ENCODE results near the gene NFIX.

NFIX gene

DNA sequence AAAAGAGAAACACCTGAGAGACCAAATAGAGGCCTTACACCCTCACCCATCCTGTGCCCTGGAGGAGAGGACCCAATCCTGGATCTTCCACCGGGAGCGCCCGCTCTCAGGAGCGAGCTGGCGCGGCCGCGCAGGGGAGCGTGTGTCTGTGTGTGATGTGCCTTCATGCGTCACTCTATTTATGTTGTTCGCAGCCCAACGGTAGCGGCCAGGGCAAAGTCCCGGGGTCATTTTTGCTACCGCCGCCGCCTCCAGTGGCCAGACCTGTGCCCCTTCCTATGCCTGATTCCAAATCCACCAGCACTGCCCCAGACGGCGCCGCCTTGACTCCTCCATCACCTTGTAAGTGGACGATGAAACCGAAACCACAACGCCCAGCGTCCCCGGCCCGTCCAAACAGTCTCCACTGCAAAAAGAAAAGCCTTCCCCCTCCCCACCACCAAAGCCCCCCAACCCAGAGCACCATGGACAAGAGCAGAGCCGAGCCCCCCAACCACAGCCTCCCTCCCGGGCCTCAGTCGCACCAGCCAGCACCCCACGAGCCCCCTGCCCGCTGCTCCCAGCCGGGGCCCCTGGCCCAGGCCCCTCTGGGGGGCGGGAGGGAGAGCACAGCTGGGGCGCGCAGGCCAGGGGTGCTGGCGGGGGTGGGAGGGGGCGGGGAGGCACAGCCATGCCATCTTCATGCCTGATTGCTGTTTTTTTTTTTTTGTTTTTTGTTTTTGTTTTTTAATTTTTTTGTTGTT, 92.7 kb downstream of the NFIX start:
- H3K4me3 ChIP-seq (ENCODE audit: insufficient read depth, low read depth, low read length): no peak overlapping the region
- H3K9me3 ChIP-seq (ENCODE audit: control insufficient read depth, low read length): no peaks in the 10 kb centered on the region
- no peak overlapping the region for H3K27ac ChIP-seq (ENCODE audit: insufficient read depth, low read depth, low read length, poor library complexity, severe bottlenecking)
- 92 to 95% methylated on average over 36 of the region's 37 CpGs for WGBS, 2 experiments
- H3K36me3 ChIP-seq (ENCODE audit: control insufficient read depth, insufficient read depth, low read length): no peaks in the 10 kb centered on the region
- peaks cover 40% of the 10 kb centered on the region for H3K27me3 ChIP-seq (ENCODE audit: control insufficient read depth, insufficient read depth, low read length, poor library complexity, severe bottlenecking)
- peaks cover 25% of the 10 kb centered on the region for H3K4me1 ChIP-seq (ENCODE audit: control insufficient read depth, insufficient read depth, low read length)

DNA sequence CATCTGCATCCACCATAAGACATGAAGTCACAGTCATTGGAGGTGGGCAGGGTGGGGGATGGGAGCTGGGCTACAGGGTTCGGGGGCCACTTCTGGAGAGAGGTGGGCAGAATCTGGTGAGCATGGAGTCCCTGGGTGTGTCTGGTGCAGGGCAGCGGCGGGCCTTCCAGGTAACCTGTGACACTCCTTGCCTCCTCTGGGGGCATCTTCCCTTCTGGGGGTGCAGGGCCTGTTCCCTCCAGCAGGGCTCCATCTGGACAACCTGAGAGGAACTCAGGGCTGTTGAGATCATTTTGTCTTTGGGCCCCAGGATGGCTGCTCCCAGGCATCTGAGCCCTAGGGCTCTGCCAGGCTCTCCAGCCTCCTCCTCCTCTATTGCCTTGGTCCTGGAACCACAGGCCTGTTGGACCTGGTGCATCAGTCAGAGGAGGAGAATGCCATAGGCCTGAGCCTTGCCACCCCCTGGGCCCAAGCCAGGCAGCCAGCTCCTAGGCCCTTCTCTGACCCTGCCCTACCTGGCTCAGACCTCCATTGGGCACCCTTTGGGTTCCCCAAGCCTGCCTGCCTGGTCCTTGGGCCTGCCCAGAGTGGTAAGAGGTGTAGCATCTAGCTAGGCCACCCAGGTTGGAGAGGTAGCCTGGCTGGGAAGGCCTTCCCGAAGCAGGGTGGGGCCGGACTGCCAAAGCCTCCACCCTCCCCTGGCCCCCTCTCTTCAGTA, 94.0 kb downstream of the NFIX start:
- Histone ChIP-seq H3K27me3 (ENCODE audit: control insufficient read depth, insufficient read depth, low read length, poor library complexity, severe bottlenecking) (peaks cover 49% of the 10 kb centered on the region), H3K36me3 (ENCODE audit: control insufficient read depth, insufficient read depth, low read length) (no peaks in the 10 kb centered on the region), H3K9me3 (ENCODE audit: control insufficient read depth, low read length) (no peaks in the 10 kb centered on the region), H3K27ac (ENCODE audit: insufficient read depth, low read depth, low read length, poor library complexity, severe bottlenecking) (no peak overlapping the region), H3K4me3 (ENCODE audit: insufficient read depth, low read depth, low read length) (no peak overlapping the region), H3K4me1 (ENCODE audit: control insufficient read depth, insufficient read depth, low read length) (peaks cover 24% of the 10 kb centered on the region)
- WGBS, 2 experiments: 78 to 84% methylated on average over 5 of the region's 5 CpGs

DNA sequence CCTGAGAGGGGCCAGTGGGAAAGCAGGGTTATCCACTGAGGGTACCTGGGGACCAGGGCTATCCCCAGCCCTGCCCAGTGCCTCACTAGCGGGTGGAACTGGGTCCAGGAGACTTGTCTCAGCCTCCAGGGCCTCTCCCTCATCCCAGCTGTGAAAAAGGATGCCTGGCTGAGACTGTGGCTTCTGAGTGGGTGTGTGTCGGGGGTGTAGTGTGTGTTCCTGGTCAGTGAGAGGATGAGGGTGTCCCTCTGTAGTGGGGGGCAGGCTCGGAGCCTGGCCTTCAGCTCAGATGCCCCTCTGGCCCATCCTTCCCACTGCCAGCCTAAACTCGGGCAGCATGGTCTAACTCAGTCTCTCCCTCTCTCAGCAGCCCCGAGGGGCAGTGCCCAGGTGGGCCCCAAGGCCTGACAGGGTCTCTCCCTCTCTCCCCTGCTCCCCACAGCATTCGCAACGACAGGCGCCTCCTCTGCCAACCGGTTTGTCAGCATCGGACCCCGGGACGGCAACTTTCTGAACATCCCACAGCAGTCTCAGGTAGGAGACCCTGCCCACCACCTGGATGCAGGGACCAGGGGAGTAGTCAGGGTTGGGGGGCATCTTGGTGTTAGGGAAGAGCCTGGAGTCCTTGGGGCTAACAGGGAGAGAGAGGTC, 94.7 kb downstream of the NFIX start:
- no peaks in the 10 kb centered on the region for H3K36me3 ChIP-seq (ENCODE audit: control insufficient read depth, insufficient read depth, low read length)
- WGBS, 2 experiments: 90 to 92% methylated on average over 12 of the region's 12 CpGs
- no peaks in the 10 kb centered on the region for H3K9me3 ChIP-seq (ENCODE audit: control insufficient read depth, low read length)
- peaks cover 55% of the 10 kb centered on the region for H3K27me3 ChIP-seq (ENCODE audit: control insufficient read depth, insufficient read depth, low read length, poor library complexity, severe bottlenecking)
- no peak overlapping the region for H3K27ac ChIP-seq (ENCODE audit: insufficient read depth, low read depth, low read length, poor library complexity, severe bottlenecking)
- H3K4me3 ChIP-seq (ENCODE audit: insufficient read depth, low read depth, low read length): no peak overlapping the region
- H3K4me1 ChIP-seq (ENCODE audit: control insufficient read depth, insufficient read depth, low read length): peaks cover 30% of the 10 kb centered on the region

DNA sequence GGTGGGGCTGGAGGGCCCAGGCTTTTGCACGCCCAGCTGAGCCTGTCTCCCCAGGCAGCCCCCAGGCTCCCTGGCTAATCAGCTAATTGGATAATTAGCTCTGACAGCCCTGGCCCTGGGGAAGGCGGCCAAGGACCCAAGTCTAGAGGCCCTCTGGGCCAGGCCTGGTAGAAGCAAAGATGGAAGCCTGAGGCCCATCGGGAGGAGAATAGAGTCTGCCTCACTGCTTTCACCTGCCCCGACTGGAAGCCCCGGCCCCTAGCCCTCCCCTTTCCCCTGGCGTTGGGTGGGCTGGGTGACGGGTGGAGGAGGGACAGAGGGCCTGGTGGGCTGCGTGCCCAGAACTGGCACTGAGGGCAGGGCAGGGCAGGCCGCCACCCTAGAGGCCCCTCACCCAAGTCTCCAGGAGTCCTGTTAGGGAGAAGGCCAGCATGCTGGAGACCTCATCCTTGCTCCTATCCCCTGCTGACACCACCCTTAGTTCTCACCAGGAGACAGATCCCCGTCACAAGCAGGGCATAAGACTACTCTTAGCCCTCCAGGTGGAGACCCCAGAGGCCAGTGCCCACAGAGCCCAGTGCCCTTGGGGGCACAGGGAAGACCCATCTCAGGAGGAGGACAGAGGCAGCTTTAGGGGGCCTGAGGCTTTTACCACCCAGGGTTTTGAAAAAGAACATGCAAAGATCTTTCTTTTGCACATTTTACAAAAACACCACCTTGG, 95.4 kb downstream of the NFIX start:
- H3K27me3 ChIP-seq (ENCODE audit: control insufficient read depth, insufficient read depth, low read length, poor library complexity, severe bottlenecking): peaks cover 62% of the 10 kb centered on the region
- peaks cover 36% of the 10 kb centered on the region for H3K4me1 ChIP-seq (ENCODE audit: control insufficient read depth, insufficient read depth, low read length)
- no peak overlapping the region for H3K4me3 ChIP-seq (ENCODE audit: insufficient read depth, low read depth, low read length)
- H3K27ac ChIP-seq (ENCODE audit: insufficient read depth, low read depth, low read length, poor library complexity, severe bottlenecking): no peak overlapping the region
- no peaks in the 10 kb centered on the region for H3K36me3 ChIP-seq (ENCODE audit: control insufficient read depth, insufficient read depth, low read length)
- WGBS, 2 experiments: 86 to 88% methylated on average over 10 of the region's 10 CpGs
- no peaks in the 10 kb centered on the region for H3K9me3 ChIP-seq (ENCODE audit: control insufficient read depth, low read length)

DNA sequence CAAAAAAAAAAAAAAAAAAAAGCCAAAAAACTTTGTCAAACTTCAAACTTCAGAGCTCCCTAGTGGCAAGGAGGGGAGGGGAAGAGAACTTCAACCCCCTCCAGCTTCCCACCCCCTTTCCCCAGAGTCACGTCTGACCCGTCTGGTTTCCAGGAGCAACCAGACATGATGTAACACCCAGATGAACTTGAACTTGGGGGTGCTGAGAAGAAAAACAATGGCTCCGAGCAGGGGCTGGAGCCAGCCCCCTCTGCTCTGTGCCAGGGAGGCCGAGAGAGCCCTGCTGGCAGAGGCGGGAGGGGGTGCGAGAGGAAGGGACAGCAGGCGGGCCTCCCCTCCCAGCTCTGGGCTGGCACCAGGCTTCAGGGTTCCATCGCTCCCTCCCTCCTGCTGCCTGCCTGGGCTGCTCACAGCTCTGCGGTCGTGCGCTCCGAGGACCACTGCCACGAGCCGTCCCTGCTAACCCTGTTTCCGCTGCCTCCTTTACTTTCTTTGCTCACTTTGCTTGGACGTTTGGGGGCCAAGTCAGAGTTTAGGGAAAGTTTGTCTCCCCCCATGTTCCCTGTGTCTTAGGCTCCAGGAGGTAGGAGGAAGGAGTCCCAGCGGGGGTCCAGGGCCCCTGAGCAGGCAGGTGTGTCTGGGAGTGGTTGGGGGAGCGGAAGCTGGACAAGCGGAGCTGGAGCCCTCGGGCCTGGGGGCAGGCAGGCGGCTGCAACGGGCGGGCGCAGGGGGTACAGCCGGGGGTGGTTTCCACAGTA, 96.3 kb downstream of the NFIX start:
- H3K27ac ChIP-seq (ENCODE audit: insufficient read depth, low read depth, low read length, poor library complexity, severe bottlenecking): no peak overlapping the region

DNA sequence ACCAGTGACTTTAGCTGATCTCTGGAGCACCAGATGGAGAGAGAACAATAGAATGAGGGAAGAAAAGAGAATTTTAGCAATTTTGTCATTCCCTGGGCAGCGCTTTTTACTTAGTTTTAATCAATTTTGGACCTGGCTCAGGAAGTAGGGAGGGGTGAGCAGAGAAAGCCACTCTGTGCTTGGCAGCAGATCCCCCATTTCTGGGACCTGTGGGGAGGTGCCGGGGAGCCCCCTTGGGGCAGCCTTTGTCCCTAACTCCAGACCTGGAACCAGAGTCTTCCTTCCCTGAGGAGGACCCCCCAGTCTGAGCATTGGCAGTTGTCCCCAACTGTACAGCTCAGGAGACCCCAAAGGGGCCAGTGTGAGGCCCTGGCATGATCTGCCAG, 96.9 kb downstream of the NFIX start:
- H3K4me1 ChIP-seq (ENCODE audit: control insufficient read depth, insufficient read depth, low read length): peaks cover 32% of the 10 kb centered on the region
- WGBS, 2 experiments: 79 to 88% methylated on average over 2 of the region's 2 CpGs
- H3K36me3 ChIP-seq (ENCODE audit: control insufficient read depth, insufficient read depth, low read length): no peaks in the 10 kb centered on the region
- H3K9me3 ChIP-seq (ENCODE audit: control insufficient read depth, low read length): no peaks in the 10 kb centered on the region
- H3K27ac ChIP-seq (ENCODE audit: insufficient read depth, low read depth, low read length, poor library complexity, severe bottlenecking): no peak overlapping the region
- peaks cover 73% of the 10 kb centered on the region for H3K27me3 ChIP-seq (ENCODE audit: control insufficient read depth, insufficient read depth, low read length, poor library complexity, severe bottlenecking)
- H3K4me3 ChIP-seq (ENCODE audit: insufficient read depth, low read depth, low read length): no peak overlapping the region

More for the DNA sequence above, 96.3 kb downstream of the NFIX start:
- WGBS, 2 experiments: 26 to 29% methylated on average over 25 of the region's 25 CpGs
- H3K27me3 ChIP-seq (ENCODE audit: control insufficient read depth, insufficient read depth, low read length, poor library complexity, severe bottlenecking): peaks cover 71% of the 10 kb centered on the region
- peaks cover 32% of the 10 kb centered on the region for H3K4me1 ChIP-seq (ENCODE audit: control insufficient read depth, insufficient read depth, low read length)
- H3K9me3 ChIP-seq (ENCODE audit: control insufficient read depth, low read length): no peaks in the 10 kb centered on the region
- H3K4me3 ChIP-seq (ENCODE audit: insufficient read depth, low read depth, low read length): no peak overlapping the region
- H3K36me3 ChIP-seq (ENCODE audit: control insufficient read depth, insufficient read depth, low read length): no peaks in the 10 kb centered on the region

DNA sequence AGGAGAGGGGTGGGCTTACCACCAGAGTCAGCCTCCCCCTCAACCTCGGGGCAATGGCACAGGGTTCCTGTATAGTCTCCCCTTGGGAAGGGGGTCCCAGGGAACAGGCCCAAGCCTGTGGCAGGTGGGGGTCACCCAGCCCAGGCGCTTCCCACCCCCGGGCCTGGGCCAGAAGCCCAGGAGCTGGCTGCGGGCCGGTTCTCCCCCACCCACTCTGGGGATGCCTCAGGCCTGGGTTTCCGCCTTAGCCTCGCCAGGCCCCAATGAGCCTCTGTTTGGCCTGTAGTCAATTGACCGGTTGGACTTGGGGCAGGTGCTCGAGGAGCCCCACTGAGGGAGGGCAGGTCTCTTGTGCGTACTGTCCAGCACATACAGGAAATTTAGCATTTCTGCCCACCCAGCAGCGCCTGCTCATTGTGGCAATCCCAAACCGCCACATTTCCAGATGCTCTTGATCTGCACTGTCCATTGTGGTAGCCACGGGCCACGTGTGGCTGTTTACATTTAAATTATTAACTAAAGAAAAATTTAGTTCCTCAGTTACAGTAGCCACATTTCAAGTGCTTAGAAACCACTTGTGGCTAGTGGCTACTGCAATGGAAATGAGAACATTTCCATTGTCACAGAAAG, 97.4 kb downstream of the NFIX start:
- Histone ChIP-seq H3K27ac (ENCODE audit: insufficient read depth, low read depth, low read length, poor library complexity, severe bottlenecking) (no peak overlapping the region), H3K4me1 (ENCODE audit: control insufficient read depth, insufficient read depth, low read length) (peaks cover 32% of the 10 kb centered on the region), H3K36me3 (ENCODE audit: control insufficient read depth, insufficient read depth, low read length) (no peaks in the 10 kb centered on the region), H3K9me3 (ENCODE audit: control insufficient read depth, low read length) (no peaks in the 10 kb centered on the region), H3K27me3 (ENCODE audit: control insufficient read depth, insufficient read depth, low read length, poor library complexity, severe bottlenecking) (peaks cover 79% of the 10 kb centered on the region), H3K4me3 (ENCODE audit: insufficient read depth, low read depth, low read length) (no peak overlapping the region)
- WGBS, 2 experiments: 93% methylated on average over 14 of the region's 14 CpGs

DNA sequence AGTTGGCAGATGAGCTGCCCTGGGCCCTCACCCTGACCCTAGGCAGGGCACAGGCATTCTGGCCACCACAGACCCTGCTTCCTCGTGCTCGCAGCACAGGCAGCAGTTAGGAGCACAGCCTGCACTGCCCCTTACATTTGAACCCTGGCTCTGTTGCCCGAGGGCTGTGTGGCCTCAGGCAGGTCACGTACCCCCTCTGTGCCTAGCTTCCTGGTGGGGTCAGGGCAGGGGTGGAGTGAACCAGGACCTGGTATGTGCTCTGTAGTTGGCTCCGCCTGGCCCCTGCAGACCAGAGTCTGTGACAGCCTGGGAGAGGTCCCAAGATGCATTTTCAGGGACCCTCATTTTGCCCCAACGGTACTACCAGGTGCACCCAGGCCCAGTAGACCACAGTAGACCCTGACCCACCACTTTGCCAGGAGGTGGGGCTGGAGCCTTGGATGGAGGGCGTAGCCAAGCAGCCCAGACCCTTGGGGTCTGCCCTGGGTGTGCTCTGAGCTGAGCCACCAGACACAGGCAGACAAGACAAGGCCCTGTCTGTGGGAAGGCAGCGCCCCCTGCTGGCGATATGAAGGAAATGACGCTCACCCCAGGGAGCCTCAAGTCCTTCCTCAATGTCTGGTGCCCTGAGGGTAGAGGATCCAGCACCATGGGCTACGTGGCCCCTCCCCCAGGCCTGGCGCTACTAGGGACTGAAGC, 98.3 kb downstream of the NFIX start:
- H3K4me1 ChIP-seq (ENCODE audit: control insufficient read depth, insufficient read depth, low read length): peaks cover 32% of the 10 kb centered on the region
- no peaks in the 10 kb centered on the region for H3K9me3 ChIP-seq (ENCODE audit: control insufficient read depth, low read length)
- no peaks in the 10 kb centered on the region for H3K36me3 ChIP-seq (ENCODE audit: control insufficient read depth, insufficient read depth, low read length)
- no peak overlapping the region for H3K27ac ChIP-seq (ENCODE audit: insufficient read depth, low read depth, low read length, poor library complexity, severe bottlenecking)
- peaks cover 87% of the 10 kb centered on the region for H3K27me3 ChIP-seq (ENCODE audit: control insufficient read depth, insufficient read depth, low read length, poor library complexity, severe bottlenecking)
- WGBS, 2 experiments: 43 to 44% methylated on average over 12 of the region's 12 CpGs
- H3K4me3 ChIP-seq (ENCODE audit: insufficient read depth, low read depth, low read length): no peak overlapping the region

DNA sequence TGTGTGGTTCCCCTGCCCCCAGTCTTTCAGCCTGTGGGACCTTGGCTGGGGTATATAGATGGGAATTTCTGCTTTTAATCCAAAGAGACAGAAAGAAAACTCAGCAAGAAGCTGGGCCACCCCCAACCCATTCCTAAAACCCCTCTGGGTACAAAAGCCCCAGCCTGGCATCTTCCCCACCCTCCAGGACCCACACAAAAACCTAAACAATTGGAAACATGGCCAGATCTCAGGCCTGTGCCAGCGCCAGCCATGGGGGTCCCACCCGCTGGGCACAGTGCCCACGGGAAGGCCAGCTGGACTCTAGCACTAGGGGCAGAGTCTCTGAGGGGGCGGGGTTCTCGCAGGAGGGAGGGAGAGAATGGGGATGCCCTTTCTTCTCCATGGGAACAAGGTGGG, 98.8 kb downstream of the NFIX start:
- H3K27me3 ChIP-seq (ENCODE audit: control insufficient read depth, insufficient read depth, low read length, poor library complexity, severe bottlenecking): peaks cover 93% of the 10 kb centered on the region
- H3K36me3 ChIP-seq (ENCODE audit: control insufficient read depth, insufficient read depth, low read length): no peaks in the 10 kb centered on the region
- H3K9me3 ChIP-seq (ENCODE audit: control insufficient read depth, low read length): no peaks in the 10 kb centered on the region
- H3K4me1 ChIP-seq (ENCODE audit: control insufficient read depth, insufficient read depth, low read length): peaks cover 32% of the 10 kb centered on the region
- H3K27ac ChIP-seq (ENCODE audit: insufficient read depth, low read depth, low read length, poor library complexity, severe bottlenecking): no peak overlapping the region
- 21 to 27% methylated on average over 5 of the region's 5 CpGs for WGBS, 2 experiments
- H3K4me3 ChIP-seq (ENCODE audit: insufficient read depth, low read depth, low read length): no peak overlapping the region
